Activated T-helper 1 cell treated with Interleukin-2 at 50 U/mL for 16 hours (primary cell): ENCODE data around the gene WDR54.

Experiments used
- DNase-seq: peaks from one replicate; pipeline ENCODE4 v3.0.0-alpha.2; 2020; ENCODE audit warnings: low read depth

The WDR54 gene

GRCh38 chr2:74421221-74421870 is at the start of gene WDR54, which contains the start of gene C2orf81:
Gene WDR54 (plus strand): TSS chr2:74421730. CDS start chr2:74422154, 424 bp downstream.
Gene C2orf81 (minus strand): TSS chr2:74421619. CDS start chr2:74421560, 59 bp downstream.
- DNase-seq, result peak; percentile 94

DNA sequence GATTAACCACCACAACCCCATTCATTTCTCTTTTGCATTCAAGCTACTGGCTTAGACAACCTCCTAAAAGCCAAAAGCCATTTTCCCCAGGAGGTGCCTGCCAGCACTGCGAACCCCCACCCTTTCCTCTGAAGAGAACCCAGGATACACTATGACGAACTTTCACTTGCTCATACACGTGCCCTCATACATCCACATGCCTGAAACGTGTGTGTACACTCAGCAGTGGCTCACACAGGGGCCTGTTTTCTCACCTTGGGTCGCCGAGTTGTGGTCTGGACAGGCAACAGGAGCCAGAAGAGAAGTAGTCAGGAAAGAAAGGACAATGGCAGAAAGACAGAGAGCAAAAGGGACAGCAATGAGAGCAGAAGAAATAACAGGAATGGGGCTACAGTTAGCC is 48.9 kb upstream of the WDR54 start:
- no peak for DNase-seq

DNA sequence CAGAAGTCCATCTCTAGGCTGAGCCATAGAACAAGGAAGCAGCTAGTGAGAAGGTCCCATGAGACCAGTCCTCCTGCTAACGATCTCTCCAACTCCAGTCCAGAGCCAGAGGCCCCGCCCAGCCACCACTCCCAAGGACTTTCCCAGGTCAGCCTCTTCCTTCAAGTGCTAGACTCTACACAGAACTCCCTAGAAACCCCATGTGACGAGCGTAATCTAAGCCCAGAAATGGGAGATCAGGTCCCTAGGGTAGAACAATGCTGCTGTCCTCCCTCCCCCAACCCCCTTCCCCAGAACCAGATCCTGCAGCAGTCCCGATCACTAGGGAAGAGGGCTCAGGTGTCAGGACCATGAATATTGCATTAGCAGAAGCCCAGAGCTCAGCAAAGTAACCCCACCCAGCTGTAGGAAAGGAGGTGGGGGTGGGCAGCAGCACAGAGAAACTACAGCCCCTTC is 48.3 kb upstream of the WDR54 start:
- no peak for DNase-seq

GRCh38 chr2:74373985-74374384 is 47.5 kb upstream of the WDR54 start:
- no peak for DNase-seq

- DNase-seq, result no peak
Observed at GRCh38 chr2:74374509-74375205, 46.9 kb upstream of the WDR54 start.

GRCh38 chr2:74375838-74376237 is 45.7 kb upstream of the WDR54 start:
- no peak for DNase-seq

- no peak for DNase-seq
Observed at GRCh38 chr2:74378007-74378406, 43.5 kb upstream of the WDR54 start.

DNA sequence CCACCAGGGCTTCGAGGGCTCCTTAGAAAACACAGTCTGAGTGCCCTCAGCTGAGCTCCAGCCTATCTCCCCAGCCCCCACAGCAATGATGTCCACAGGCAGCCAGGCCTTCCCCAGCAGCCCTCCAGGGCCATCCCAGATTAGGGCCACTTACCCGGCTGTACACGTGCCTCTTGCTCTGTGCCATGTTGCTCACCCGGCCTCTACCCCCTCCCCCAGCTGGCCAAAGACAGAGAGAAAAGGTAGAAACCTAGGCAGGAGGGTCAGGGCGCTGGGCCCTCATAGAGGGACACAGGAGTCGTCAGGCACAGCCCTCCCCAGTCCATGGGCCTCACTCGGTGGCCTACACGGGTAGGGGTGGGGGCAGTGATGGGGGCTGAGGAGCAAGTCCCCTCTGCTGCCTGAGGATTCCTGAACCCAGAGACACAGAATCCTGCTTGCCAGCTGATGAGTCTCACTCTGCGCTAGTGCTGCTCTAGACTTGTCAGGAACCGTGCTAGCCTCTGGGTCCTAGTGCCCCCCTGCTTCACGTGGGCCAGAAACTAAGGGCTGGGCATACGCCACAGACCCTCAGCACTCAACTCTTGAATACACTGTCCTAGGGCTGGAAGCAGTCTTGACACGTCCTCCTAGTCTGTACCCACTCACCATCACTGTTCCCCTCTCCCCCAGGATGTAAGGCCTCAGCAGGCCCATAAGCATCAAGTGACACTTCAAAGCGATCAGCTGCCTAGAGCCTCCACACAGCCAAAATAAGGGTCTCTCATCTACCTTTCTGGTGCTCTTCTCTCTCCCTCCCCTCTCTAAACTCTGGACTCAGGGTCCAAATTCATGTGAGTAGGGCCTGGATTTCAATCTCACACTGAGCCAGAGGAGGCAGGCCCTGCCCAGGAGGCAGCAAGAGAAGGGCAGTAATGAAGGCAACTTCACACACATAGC is 41.4 kb upstream of the WDR54 start, which contains the start of gene DCTN1:
Gene DCTN1, minus strand, starts transcription at position 461 of the 939 bp plus-strand sequence. Its CDS starts 274 bp downstream, at position 187.
- DNase-seq, result no peak

DNA sequence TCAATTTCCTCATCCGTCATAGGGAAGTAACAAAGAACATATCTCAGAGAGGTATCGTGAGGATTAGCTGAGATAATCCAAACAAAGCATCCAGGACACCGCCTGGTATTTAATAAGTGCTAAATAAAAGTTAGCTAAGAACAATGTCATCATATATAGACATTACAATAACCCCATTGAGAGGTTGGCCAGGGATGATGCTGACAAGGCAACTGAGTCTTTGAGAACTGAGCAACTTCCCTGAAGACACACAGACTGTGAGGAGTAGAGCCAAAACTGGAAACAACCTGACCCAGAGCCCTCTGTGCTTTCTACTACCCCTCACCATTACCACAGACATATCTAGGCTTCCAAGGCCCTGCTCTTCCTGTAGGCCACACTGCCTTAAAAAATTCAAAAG is 39.8 kb upstream of the WDR54 start:
- DNase-seq, result no peak

DNA sequence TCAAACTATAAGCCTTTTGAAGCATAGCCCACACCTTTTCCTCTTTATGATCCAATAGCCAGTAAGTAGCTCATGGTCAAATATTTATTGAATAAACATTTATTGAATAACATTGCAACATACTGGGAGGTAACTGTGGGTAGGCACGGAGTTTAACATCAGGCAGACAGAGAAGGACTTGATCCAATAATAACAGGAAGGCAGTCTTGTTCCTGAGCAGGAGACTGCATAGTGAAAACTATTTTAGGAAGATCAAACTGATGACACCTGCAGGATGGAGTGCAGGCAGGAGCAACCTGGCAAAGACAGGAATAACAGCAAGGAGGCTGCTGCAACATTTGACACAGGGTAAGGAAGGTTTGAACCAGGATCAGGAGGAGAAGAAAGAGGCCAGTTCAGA is 38.3 kb upstream of the WDR54 start:
- no peak for DNase-seq

- no peak for DNase-seq
Observed at GRCh38 chr2:74384051-74384450, 37.5 kb upstream of the WDR54 start.

DNA sequence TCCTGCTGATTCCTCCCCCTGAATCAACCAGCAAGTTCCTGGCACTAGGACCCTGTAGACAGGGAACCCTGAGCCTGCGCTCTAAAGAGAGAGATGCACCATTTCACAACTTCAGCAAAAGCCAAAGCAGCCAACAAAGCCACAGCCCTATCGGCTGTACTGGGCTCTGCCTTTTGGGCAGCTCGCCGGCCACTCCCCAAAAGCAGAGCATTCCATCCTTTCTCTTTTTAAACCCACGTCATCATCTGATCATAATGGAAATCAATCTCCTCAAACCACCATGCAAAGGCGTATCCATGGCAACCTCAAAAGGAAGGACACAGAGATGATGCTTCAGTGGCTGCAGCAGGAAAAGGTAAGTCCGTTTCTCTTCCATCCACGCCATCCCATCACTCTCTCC is 36.1 kb upstream of the WDR54 start:
- no peak for DNase-seq

- DNase-seq, result no peak
Observed at GRCh38 chr2:74387346-74387745, 34.2 kb upstream of the WDR54 start.

- DNase-seq, result no peak
Observed at GRCh38 chr2:74390606-74391005, 30.9 kb upstream of the WDR54 start.

DNA sequence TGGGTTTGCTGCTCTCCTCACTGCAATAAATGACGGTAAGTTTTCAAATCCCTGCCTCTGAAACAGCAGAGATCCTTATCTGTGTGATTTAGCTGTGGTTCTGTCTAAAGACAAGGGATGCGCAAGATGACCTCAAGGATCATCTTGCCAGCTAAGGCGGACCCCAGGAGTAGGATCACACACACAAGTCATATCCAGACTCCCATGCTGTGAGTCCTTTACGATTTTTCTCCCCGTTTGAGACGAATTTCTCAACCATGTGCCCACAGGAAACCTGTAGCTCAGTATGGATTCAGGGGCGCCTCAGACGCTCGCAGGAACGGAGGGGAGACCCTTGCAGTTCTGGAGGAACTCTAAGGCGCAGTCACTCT is 30.3 kb upstream of the WDR54 start:
- no peak for DNase-seq

DNA sequence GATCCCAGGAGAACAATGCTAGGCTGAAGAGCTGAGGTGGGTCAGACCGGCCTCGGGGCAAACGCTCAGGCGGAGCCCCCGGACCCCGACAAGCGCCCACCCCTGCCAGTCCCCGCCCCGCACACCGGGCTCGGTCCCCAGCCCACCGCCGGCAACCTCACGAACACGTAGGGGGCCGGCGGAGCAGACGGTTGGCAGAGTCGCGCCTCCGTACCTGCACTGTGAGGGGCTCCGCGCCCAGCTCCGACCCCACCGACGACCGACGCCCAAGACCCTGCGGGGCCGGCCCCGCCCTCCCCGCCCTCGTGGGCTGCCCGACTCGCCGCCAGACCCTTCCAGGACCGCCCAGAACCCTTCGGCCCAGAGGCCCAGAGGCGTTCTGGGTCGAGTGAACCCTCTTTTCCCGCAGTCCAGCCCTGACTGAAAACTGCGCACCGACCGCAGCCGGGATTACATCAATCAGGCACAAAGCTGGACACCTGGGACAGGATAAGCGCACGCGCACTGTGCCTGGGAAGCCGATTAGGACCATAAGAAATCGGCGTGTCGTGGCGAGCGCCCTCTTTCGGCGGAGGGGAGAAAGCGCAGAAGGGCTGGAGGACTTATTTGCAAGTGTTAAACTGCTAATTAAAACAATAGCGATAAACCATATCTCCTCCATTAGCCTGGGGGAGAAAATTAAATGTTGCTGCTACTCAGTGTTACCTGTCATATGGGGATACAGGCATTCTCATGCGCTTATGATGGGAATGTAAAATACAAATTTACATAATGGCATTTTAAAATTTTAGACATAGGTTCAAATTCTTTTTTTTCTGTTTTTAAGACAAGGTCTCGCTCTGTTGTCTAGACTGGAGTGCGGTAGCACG is 29.7 kb upstream of the WDR54 start:
- DNase-seq, result peak; percentile 90

DNA sequence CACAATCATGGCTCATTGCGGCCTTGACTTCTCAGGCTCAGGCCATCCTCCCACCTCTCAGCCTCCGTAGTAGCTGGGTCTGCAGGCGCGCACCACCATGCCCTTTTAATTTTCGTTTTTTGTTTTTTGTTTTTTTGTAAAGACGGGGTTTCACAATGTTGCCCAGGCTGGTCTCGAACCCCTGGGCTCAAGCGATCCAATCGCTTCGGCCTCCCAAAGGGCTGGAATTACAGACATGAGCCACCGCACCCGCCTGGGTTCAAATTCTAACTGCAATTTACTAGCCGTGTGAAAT is 29.1 kb upstream of the WDR54 start:
- no peak for DNase-seq

DNA sequence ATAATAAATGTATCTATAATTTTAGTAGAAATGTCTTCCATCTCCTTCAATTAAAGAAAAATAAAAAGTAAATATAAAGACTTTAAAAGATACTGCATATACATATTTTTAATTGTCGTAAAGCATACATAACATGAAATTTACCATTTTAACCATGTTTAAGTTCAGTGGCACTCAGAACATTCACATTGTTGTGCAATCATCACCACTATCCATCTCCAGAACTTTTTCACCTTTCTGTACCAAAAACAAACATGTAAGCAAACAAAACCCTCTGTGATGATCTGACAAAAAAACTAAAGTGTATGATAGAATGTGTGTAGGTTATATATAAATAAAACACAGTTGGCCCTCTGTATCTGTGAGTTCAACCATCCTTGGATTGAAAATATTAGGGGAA is 28.0 kb upstream of the WDR54 start:
- no peak for DNase-seq

DNA sequence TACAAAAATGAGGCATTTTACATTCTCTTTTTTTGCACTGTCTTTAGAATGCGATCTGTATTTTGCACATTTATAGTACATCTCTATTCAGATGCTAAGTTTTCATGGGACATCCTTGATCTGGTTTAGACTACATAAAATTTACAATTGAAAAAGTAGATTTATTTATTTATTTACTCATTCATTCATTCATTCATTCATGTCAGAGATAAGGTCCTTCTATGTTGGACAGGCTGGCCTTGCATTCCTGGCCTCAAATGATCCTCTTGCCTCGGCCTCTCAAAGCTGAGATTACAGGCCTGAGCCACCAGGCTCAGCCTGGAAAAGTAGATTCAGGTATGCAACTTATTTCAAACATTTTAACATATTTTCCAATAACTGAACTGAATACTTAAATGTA is 25.4 kb upstream of the WDR54 start:
- no peak for DNase-seq

DNA sequence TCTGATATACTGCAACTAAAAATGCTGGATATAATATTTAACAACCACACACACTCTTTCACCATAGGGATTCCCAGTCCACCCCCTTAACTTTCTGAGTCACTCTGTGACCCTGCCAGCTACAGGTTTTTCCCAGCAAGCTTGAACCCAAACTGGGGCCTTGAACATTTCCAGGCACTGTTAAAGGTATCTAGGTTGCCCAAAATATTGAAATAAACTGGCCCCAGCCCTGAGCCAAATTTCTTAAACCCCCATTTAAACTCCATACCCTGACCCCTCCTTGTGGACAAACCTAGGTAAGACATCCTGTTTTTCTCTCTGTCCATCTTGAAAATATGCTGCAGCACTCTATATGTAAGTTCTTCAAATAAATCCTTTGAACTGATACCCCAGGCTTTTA is 21.7 kb upstream of the WDR54 start:
- no peak for DNase-seq

GRCh38 chr2:74401891-74402290 is 19.6 kb upstream of the WDR54 start:
- no peak for DNase-seq

DNA sequence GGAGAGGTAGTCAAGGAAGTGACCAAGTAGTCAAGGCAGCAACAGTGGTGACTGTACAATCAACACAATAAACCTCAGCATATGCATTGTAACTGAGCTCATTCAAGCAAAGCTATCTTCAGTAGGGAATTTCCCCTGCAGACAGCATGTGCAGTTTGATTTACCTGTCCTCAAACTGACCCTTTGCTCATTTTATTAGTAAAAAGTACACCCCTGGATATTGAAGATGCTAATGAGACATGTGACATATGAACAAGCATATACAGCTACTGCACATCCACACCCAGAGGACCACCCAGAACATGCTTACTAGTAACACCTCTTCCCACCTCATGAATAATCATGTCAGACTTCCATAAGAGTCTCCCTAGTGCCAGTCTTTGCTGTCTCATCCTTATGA is 15.5 kb upstream of the WDR54 start:
- DNase-seq, result no peak
